Measurements from ENCODE around the gene STUB1.

Gene STUB1

GRCh38 chr16:644556-644955 lies 35.7 kb upstream of the STUB1 start:
- DNase-seq (ENCODE audit: low spot score): no peak

DNA sequence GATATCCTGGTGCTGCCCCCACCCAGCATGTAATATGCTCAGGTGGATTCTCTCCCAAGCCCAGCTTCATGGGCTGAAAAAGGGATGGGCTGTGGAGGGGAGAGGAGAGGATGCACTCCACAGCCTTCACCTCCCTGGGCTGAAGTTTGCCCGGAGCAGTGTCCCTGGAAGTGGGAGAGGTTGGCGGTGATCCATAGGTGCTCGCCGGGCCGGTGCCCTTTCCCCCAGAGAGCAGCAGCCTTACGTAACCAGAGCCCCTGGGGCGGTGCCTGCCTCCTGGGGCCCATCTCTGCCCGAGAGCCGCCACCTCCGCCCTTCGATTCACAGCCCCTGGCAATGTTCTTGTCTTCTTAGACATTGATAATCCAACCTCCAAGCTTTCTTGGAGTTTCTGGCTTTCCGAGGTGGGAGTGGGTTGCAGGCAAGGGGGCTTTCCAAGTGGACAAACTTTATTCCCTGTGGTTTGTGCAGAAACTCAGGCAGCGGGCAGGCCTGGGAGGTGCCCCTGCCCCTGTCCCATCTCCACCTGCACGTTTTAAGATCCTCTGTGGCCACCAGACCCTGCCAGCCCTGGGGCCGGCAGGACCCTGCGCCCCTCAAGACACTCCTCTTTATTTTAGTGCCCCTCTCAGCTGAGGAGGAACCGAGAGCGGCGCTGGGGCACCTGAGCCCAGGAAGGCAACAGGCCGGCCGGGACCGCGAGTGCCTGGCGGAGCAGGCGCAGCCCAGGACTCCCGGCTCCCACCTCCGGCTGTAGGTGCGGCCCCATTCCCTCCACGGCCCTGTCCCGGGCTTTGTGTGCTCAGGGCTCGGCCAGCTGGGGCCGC lies 34.1 kb upstream of the STUB1 start:
- DNase-seq (ENCODE audit: low spot score): no peak

GRCh38 chr16:646679-647172 lies 33.5 kb upstream of the STUB1 start:
- DNase-seq (ENCODE audit: low spot score): no peak

- DNase-seq (ENCODE audit: low spot score): no peak
Measured at GRCh38 chr16:647173-647902, 32.9 kb upstream of the STUB1 start.

- no peak for DNase-seq (ENCODE audit: low spot score)
Measured at GRCh38 chr16:648071-648780, 32.0 kb upstream of the STUB1 start.

DNA sequence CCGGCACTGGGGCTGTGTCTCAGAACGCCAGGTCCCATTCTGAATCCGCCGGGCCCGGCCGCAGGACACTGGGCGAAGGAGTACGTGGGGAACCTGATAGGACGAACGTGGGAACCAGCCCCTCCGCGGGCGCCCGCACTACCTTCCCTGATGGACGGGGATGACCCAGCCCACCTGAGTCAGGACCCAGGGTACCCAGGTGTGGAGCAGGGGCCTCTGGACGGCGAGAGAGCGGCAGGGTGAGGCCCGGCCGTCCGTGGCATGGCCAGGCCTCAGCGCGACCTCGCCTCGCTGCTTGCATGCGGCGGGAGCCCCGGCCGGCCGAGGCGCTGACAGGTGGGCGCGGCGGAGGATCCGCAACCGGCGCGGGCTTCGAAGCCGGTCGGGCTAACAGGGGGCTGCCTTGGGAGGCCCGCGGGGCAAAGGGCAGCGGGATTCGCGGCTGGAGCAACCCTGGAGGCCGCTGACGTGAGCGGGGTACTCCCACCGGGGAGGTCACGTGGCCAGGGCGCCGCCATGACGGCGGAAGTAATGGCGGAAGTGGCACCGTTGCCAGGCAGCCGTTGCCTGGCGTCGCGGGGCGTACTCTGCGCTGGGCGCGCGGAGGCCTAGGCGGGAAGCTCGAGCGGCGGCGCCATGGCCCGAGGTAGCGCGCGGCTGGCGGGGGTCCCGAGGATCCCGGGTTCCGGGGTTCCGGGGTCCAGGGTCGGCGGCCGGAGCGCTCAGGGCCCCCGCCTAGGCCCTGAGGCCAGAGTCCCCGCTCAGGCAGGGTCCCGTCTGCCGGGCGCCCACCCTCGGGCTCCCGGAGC lies 31.2 kb upstream of the STUB1 start, which contains the start of gene WDR90:
Gene WDR90 (plus strand): TSS at position 585 of the 809 bp plus-strand sequence. CDS start 52 bp downstream, at position 637.
- DNase-seq (ENCODE audit: low spot score): peak; percentile 87

DNA sequence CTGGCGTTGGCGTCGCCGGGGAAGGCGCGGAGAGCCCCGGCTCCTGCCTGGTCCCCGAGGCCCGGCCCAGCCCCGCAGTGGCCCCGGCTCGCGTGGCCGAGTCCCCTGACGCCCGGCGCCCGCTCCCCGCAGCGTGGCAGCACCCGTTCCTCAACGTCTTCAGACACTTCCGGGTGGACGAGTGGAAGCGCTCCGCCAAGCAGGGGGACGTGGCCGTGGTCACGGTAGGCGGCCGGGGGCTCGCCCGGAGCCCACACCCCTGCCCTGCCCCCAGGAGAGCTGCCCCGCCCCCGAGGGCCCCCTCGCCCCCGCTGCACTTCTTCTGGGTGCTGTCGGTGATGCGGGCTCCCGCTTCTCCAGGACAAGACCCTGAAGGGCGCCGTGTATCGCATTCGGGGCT lies 30.6 kb upstream of the STUB1 start:
- DNase-seq (ENCODE audit: low spot score): no peak

DNA sequence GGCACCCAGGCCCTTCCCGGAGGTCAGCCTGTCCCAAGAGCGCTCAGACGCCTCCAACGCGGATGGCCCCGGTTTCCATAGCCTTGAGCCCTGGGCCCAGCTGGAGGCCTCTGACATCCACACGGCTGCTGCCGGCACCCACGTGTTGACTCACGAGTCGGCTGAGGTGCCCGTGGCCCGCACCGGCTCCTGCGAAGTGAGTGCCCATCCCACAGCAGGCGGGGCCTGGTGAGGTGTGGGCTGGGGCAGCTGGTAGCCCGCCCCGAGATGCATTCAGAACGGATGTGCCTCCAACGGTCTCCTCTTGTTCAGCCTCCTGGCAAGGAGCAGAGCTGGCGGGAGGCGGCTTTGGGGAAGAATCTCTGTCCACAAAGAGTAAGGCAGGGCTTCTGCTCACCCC lies 28.4 kb upstream of the STUB1 start:
- no peak for DNase-seq (ENCODE audit: low spot score)

DNA sequence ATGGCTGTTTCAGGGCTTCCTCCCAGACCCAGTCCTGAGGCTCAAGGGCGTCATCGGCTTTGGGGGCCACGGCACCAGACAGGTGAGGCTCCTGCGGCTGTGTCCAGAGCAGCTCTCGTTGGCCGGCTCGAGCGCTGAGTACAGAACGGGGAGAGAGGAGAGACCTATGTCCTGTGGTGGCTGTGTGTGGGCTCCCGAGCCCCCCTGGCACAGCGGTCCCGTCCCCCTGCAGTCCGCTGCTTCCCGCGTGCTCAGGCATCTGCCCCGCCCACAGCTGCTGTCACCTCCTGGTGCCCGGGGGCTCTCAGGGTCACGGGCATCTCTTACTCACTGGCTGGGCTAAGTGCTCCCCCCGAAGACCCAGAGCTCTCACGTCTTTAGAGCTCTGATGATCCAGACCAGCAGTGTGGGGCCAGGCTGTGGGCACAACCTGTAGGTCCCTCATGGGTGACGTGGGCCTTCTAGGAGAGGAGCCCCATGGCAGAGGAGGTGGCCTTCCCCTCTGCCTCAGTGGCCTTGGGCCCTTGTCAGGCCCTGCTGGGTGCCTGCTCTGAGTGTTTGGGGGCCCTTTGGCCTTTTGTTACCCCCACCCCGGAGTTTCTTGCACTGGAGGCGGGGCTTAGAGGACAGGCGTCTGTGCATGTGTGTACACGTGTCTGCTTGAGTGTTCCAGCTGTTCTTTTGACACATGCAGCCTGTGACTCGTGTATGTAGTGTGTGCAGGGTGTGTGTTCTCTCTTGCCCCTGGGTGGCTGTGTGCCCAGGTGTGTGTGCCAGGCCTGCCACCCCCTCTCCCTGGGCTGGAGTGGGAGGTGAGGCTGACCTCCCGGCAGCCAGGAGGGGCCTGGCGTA lies 27.5 kb upstream of the STUB1 start:
- DNase-seq (ENCODE audit: low spot score): no peak

DNA sequence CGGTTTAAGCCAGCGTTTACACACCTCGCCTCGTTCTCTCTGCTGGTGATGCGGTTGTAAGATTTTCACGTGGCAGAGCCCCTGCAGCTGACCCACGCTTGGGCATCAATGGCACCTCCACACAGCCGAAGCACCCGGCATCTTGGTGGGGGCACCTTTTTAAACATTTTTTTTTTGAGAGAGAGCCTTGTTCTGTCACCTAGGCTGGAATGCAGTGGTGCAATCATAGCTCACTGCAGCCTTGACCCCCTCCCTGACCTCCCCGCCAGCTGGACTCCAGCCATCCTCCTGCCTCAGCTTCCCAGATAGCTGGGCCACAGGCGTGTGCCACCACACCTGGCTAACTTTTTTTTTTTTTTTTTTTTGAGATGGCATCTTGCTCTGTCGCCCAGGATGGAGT lies 26.2 kb upstream of the STUB1 start:
- no peak for DNase-seq (ENCODE audit: low spot score)

GRCh38 chr16:657487-657886 lies 22.7 kb upstream of the STUB1 start:
- no peak for DNase-seq (ENCODE audit: low spot score)

DNA sequence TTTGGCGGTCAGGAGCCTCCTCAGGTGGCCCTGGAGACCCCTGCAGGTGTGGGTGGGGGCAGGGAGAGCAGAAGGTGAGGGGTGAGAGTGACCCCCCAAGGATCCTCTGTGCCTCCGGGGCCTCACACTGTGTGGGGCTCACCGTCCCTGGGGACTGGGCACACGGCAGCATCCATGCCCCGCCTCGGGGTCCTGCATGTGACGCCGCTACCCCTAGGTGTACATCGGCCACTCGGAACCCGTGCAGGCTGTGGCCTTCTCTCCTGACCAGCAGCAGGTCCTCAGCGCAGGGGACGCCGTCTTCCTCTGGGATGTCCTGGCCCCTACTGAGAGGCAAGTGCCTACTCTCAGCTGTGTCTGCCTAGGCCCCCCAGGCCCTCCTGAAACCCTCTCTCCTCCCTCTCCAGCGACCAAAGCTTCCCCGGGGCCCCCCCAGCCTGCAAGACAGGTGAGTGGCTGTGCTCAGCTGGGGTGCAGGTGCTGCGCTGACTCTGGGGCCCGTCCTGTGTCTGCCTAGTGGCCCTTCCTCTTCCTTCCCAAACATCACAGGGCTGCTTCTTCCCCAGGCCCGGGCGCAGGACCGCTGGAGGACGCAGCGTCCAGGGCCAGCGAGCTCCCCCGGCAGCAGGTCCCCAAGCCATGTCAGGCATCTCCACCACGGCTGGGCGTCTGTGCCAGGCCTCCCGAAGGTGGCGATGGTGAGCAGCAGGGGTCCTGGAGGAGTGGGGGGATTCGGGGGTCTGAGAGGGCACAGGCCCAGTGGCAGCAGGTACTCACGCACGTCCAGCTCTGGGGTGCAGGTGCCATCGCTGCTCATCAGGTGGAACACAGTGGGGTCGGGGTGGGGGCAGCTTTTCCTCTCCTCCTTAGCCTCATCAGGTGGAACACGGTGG lies 21.3 kb upstream of the STUB1 start:
- no peak for DNase-seq (ENCODE audit: low spot score)

DNA sequence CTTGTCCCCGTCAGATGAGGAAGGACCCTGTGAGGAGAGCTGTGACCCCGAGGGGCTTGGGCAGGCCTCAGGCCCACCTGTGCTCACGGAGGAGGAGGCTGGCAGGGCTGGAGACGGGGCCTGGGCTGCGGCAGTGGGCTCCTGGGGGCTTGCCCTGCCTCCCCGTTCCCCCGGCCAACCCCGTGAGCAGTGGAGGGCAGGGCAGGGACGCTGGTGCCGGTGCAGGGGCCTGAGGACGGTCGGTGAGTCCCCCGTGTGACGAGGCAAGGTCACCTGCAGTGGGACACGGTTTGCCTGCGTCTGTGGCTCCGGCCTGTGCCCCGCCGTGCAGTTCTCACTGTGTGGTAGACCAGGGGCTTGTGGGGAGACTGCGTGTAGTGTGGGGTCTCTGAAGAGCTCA lies 20.6 kb upstream of the STUB1 start:
- no peak for DNase-seq (ENCODE audit: low spot score)

DNA sequence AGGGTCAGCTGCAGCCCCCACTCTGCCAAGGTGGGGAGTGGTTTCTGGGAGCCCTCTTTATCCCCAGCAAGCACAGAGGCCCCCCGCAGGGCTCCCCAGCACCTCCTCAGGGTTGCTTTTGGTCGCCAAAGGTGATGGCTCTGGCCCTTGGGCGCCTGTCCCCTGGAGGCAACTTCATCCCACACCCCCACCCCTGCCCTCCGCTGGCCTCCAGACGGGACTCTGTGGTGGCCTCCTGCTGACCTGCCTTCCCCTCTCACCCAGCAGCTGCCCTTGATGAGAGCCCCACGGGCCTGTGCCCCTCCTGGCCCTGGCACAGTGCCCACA lies 20.1 kb upstream of the STUB1 start:
- no peak for DNase-seq (ENCODE audit: low spot score)

DNA sequence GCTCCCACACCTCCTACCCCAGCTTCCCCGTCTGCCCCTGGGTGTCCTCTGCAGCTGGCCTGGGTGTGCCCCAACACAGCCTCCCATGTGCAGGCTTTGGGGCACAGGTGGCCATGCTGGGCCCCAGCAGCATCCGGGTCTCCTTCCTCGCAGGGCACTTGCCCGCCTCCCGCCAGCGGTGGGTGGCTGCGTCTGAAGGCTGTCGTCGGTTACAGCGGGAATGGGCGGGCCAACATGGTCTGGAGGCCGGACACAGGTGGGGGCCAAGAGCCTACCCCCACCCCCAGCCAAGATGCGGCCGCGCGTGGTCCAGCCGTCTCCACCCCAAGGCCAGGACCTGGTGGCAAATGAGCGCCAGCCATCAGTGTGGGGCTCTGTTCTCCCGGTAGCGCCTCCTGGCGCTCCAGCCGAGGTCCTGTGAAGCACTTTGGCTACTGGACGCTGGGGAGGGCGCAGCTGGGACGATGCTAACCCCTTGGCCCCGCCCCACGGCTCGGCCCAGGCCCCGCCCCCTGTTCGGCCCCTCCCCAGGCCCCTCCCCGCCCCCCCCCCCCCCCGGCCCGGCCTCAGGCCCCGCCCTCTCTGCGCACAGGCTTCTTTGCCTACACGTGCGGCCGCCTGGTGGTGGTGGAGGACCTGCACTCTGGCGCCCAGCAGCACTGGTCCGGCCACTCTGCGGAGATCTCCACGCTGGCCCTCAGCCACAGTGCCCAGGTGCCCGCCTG lies 19.6 kb upstream of the STUB1 start:
- DNase-seq (ENCODE audit: low spot score): peak; percentile 84

DNA sequence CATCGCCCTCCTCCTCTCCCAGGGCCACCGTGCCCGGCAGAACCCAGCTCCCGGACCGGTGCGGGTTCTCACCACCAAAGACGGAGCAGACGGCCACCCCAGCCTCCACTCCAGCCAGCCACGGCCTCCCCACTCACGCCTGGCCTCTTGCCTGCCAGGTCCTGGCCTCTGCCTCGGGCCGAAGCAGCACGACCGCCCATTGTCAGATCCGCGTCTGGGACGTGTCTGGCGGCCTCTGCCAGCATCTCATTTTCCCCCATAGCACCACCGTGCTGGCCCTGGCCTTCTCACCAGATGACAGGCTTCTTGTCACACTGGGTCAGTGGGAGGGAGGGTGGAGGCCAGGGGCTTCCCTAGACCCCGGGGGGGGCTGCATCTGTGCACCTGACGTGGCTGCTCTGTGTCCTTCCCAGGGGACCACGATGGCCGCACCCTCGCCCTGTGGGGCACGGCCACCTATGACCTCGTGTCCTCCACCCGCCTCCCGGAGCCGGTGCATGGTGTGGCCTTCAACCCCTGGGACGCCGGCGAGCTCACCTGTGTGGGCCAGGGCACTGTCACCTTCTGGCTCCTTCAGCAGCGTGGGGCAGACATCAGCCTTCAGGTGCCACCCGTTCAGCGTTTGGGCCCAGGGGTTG lies 18.9 kb upstream of the STUB1 start:
- DNase-seq (ENCODE audit: low spot score): no peak

DNA sequence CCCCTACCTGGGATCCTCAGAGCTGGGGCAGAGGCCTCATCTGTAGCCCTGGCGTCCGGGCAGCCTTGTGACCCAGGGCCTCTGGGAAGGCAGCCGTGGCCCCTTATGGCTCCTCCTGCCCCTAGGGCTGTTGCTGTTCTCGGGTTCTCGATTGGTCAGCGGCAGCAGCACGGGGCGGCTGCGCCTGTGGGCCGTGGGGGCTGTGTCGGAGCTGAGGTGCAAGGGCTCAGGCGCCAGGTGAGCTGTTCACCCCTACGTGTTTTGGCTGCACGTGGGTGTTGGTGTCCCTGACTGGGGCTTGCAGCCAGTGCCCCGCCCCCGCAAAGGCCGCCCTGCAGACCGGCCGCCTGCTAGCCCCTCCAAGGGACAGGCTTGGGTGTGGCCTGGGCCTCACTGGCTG lies 18.1 kb upstream of the STUB1 start:
- no peak for DNase-seq (ENCODE audit: low spot score)

GRCh38 chr16:662597-662996 lies 17.6 kb upstream of the STUB1 start:
- no peak for DNase-seq (ENCODE audit: low spot score)

DNA sequence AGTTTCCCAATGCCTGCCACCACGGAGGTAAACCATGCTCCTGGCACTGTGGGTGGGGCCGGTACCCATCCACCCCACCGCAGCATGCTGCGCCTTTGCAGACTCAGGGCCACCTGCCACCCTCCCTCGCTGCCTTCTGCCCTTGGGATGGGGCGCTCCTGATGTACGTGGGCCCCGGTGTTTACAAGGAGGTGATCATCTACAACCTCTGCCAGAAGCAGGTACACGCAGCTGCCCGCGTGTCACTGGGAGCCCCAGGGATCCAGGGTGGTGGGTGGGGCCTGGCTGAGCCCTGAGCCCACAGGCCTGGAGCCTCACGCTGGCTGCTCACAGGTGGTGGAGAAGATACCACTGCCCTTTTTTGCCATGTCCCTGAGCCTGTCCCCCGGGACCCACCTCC lies 13.6 kb upstream of the STUB1 start:
- DNase-seq (ENCODE audit: low spot score): no peak
